ENCODE data around the gene DIS3L2. TPM values are rescaled to one million over a fixed set of nuclear protein-coding genes. Genes with fewer than 3 reads are reported as not detected.

DIS3L2 gene
- total and polyA plus RNA-seq, 3 experiments from 2014 or later: 16.4 to 29.5 (median 28.6) TPM

DNA sequence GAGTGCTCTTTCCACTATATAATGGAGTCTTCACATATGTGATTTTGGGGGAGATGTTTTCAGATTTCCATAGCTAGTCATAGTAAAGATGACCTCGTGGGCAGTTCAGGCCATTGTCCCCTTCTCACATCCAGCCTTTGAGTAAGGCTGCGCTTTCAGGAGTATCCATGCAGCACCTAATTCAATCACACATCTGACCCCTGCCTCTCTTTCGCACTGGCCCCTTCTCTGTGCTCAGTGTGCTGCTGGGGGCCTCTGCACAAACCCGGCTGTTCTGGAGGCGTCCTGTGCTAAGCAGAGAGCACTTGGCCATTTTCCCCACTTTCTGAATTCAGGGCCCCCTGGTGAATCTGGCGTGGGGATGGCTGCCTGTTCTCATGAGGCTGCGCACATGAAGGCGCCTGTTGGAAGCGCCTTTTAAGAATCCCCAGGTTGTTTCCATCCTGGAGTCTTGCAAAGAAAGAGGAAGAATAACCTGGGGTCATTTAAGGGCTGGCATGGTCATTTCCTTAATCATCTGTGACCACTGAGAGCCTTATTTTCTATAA, 321.1 kb downstream of the DIS3L2 start:
- H3K27me3 Mint-ChIP-seq: no peaks in the 10 kb centered on the region
- no peaks in the 10 kb centered on the region for H3K36me3 ChIP-seq (ENCODE audit: insufficient read depth, low read length)
- peaks cover 5 to 20% (median 10%) of the 10 kb centered on the region in 3 donors for H3K4me1 Mint-ChIP-seq
- no peak overlapping the region for H3K4me3 Mint-ChIP-seq
- peaks cover 13 to 34% (median 16%) of the 10 kb centered on the region in 3 donors for H3K36me3 Mint-ChIP-seq
- H3K4me1 ChIP-seq (ENCODE audit: insufficient read depth, low read length): peaks cover 18% of the 10 kb centered on the region
- DNase-seq: no peak
- H3K27ac ChIP-seq (ENCODE audit: low read depth, low read length): no peak overlapping the region
- POLR2A ChIA-PET: no interaction called here
- H3K4me3 ChIP-seq (ENCODE audit: low read length): no peak overlapping the region
- H3K27ac Mint-ChIP-seq: peak overlapping the region in 1 of 8 donors; percentile 38
- no peaks in the 10 kb centered on the region for H3K9me3 ChIP-seq (ENCODE audit: low read length)
- CTCF ChIA-PET: interaction anchor here (1.5 to 2.3 kb wide), 2 partner anchors 10 to 33 kb away, joined by 3 to 9 read pairs; no protein-coding TSS in a partner anchor
- H3K9me3 Mint-ChIP-seq: peaks cover 0 to 4% (median 0%) of the 10 kb centered on the region in 5 donors
- H3K27me3 ChIP-seq (ENCODE audit: insufficient read depth, low read length, poor library complexity, severe bottlenecking): no peaks in the 10 kb centered on the region

DNA sequence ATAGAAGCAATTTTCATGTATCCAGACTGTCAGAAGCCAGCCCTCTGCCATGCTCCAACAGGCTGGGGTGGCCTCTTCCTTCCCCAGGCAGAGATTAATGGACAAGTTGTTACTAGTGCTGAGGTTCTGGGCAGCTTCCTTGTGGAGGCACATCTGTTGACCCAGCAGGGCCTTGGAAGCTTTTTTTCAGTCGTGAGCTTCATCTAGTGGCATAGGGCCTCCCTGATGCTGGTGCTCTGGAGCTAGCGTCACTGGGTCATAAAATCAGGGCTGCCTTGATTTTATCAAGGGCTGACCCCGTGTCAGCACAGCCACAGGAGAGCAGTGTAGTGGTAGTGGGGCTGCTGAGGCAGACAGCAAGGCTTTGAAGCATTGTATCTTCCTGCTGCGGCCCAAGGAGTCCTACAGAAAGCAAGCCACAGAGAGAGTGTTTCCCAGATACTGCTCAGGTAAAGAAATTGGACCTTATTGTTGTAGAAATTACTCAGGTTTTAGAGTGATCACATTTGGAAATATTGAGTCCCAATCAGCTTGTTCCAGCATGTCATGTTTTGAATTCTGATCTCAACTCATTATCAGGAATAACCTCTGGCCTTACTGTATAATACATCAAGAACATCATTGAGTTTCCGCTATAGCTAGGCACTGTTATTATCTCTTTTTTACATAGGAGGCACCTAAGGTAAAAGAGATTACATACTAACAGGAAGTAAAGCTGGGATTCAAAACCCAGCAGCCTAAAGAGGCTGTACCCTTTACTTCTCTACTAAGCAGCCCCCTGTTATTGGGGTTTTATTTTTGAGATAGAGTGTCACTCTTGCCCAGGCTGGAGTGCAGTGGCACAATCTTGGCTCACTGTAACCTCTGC, 324.7 kb downstream of the DIS3L2 start:
- Mint-ChIP-seq H3K4me1 (peaks cover 5 to 20% (median 10%) of the 10 kb centered on the region in 3 donors), H3K27ac (peak overlapping the region in 3 of 8 donors; percentile 30 to 82 (median 48)), H3K36me3 (peaks cover 0 to 22% (median 13%) of the 10 kb centered on the region in 3 donors), H3K27me3 (no peaks in the 10 kb centered on the region), H3K4me3 (no peak overlapping the region), H3K9me3 (no peaks in the 10 kb centered on the region)
- H3K27me3 ChIP-seq (ENCODE audit: insufficient read depth, low read length, poor library complexity, severe bottlenecking): no peaks in the 10 kb centered on the region
- POLR2A ChIA-PET: no interaction called here
- no peaks in the 10 kb centered on the region for H3K36me3 ChIP-seq (ENCODE audit: insufficient read depth, low read length)
- no peak overlapping the region for H3K27ac ChIP-seq (ENCODE audit: low read depth, low read length)
- CTCF ChIA-PET: interaction anchor here (1.3 to 1.5 kb wide), 2 partner anchors 30 to 40 kb away, joined by 4 to 8 read pairs; no protein-coding TSS in a partner anchor
- peaks cover 18% of the 10 kb centered on the region for H3K4me1 ChIP-seq (ENCODE audit: insufficient read depth, low read length)
- no peak overlapping the region for H3K4me3 ChIP-seq (ENCODE audit: low read length)
- no peaks in the 10 kb centered on the region for H3K9me3 ChIP-seq (ENCODE audit: low read length)
- peak in 1 of 5 donors; percentile 26 for DNase-seq

DNA sequence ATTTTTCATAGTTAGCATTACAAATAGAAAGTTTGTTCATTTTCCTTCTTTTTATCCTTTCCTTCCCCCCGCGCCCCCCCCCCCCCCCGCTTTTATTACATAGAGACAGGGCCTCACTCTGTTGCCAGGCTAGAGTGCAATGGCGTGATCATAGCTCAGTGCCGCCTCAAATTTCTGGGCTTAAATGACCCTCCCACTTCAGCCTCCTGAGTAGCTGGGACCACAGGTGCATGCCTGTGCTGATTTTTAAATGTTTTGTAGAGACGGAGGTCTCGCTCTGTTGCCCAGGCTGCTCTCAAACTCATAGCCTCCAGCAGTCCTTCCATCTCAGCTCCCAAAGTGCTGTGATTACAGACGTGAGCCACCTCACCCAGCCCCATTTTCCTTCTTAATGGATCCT, 325.8 kb downstream of the DIS3L2 start:
- Mint-ChIP-seq H3K27ac (peak overlapping the region in 2 of 8 donors; percentile 29 to 46), H3K4me1 (peaks cover 8 to 20% (median 10%) of the 10 kb centered on the region in 3 donors), H3K9me3 (no peaks in the 10 kb centered on the region), H3K27me3 (no peaks in the 10 kb centered on the region), H3K36me3 (peaks cover 0 to 17% (median 13%) of the 10 kb centered on the region in 3 donors), H3K4me3 (no peak overlapping the region)
- no peaks in the 10 kb centered on the region for H3K27me3 ChIP-seq (ENCODE audit: insufficient read depth, low read length, poor library complexity, severe bottlenecking)
- H3K4me1 ChIP-seq (ENCODE audit: insufficient read depth, low read length): peaks cover 21% of the 10 kb centered on the region
- ChIA-PET CTCF (interaction anchor here (1.5 kb wide), 1 partner anchor 29 kb away, joined by 8 read pairs; no protein-coding TSS in a partner anchor), POLR2A (no interaction called here)
- H3K9me3 ChIP-seq (ENCODE audit: low read length): no peaks in the 10 kb centered on the region
- no peak for DNase-seq
- H3K4me3 ChIP-seq (ENCODE audit: low read length): no peak overlapping the region
- H3K36me3 ChIP-seq (ENCODE audit: insufficient read depth, low read length): no peaks in the 10 kb centered on the region
- H3K27ac ChIP-seq (ENCODE audit: low read depth, low read length): no peak overlapping the region

- POLR2A ChIA-PET: no interaction called here
- H3K36me3 Mint-ChIP-seq: peaks cover 0 to 18% (median 11%) of the 10 kb centered on the region in 3 donors
- no peaks in the 10 kb centered on the region for H3K36me3 ChIP-seq (ENCODE audit: insufficient read depth, low read length)
Measured at GRCh38 chr2:232288489-232289030, 327.0 kb downstream of the DIS3L2 start.

GRCh38 chr2:232290668-232291067, 329.2 kb downstream of the DIS3L2 start:
- Mint-ChIP-seq H3K9me3 (no peaks in the 10 kb centered on the region), H3K4me3 (no peak overlapping the region), H3K36me3 (peaks cover 0 to 19% (median 11%) of the 10 kb centered on the region in 3 donors), H3K27me3 (no peaks in the 10 kb centered on the region), H3K4me1 (peaks cover 7 to 10% (median 9%) of the 10 kb centered on the region in 3 donors), H3K27ac (no peak overlapping the region)
- H3K36me3 ChIP-seq (ENCODE audit: insufficient read depth, low read length): no peaks in the 10 kb centered on the region
- H3K27ac ChIP-seq (ENCODE audit: low read depth, low read length): no peak overlapping the region
- no peaks in the 10 kb centered on the region for H3K9me3 ChIP-seq (ENCODE audit: low read length)
- H3K4me1 ChIP-seq (ENCODE audit: insufficient read depth, low read length): peaks cover 16% of the 10 kb centered on the region
- POLR2A ChIA-PET: no interaction called here
- CTCF ChIA-PET: interaction anchor here (1.0 to 4.1 kb wide), 4 partner anchors 25 to 35 kb away, joined by 3 to 20 read pairs (median 12); no protein-coding TSS in a partner anchor
- no peak overlapping the region for H3K4me3 ChIP-seq (ENCODE audit: low read length)
- H3K27me3 ChIP-seq (ENCODE audit: insufficient read depth, low read length, poor library complexity, severe bottlenecking): no peaks in the 10 kb centered on the region
- no peak for DNase-seq

More at GRCh38 chr2:232288489-232289030, 327.0 kb downstream of the DIS3L2 start:
- Mint-ChIP-seq H3K4me3 (no peak overlapping the region), H3K4me1 (peaks cover 13 to 17% (median 15%) of the 10 kb centered on the region in 3 donors), H3K9me3 (no peaks in the 10 kb centered on the region), H3K27ac (peak overlapping the region in 1 of 8 donors; percentile 0), H3K27me3 (no peaks in the 10 kb centered on the region)
- Histone ChIP-seq H3K27ac (ENCODE audit: low read depth, low read length) (no peak overlapping the region), H3K9me3 (ENCODE audit: low read length) (no peaks in the 10 kb centered on the region), H3K4me3 (ENCODE audit: low read length) (no peak overlapping the region), H3K4me1 (ENCODE audit: insufficient read depth, low read length) (peaks cover 27% of the 10 kb centered on the region), H3K27me3 (ENCODE audit: insufficient read depth, low read length, poor library complexity, severe bottlenecking) (no peaks in the 10 kb centered on the region)
- CTCF ChIA-PET: interaction anchor here (1.1 to 4.1 kb wide), 2 partner anchors 27 to 37 kb away, joined by 4 to 20 read pairs; no protein-coding TSS in a partner anchor
- DNase-seq: no peak

DNA sequence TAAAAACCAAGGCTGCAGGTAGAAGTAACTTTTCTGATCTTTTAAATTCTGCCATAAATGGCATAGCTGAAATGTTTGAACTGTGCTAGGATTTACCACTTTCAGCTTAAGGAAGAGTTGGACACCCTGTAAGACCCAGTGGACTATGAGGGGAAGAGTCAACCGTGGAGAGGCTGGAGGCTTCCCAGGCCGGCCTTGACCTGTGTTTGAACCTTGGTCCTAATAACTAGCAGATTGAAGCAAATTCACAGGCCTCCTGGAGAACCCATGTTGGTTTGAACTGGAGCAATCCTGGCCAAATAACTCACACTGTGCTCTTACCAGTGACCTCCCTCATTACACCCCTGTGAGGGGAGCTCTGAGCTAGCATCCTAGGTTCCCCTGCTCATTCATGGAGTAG, 329.8 kb downstream of the DIS3L2 start:
- ChIA-PET POLR2A (no interaction called here), CTCF (interaction anchor here (1.2 to 4.1 kb wide), 3 partner anchors 24 to 34 kb away, joined by 5 to 20 read pairs (median 19); no protein-coding TSS in a partner anchor)
- Mint-ChIP-seq H3K27ac (no peak overlapping the region), H3K27me3 (no peaks in the 10 kb centered on the region), H3K9me3 (no peaks in the 10 kb centered on the region), H3K4me1 (peaks cover 5 to 10% (median 7%) of the 10 kb centered on the region in 3 donors), H3K4me3 (no peak overlapping the region), H3K36me3 (peaks cover 0 to 19% (median 11%) of the 10 kb centered on the region in 3 donors)
- Histone ChIP-seq H3K9me3 (ENCODE audit: low read length) (no peaks in the 10 kb centered on the region), H3K27ac (ENCODE audit: low read depth, low read length) (no peak overlapping the region), H3K27me3 (ENCODE audit: insufficient read depth, low read length, poor library complexity, severe bottlenecking) (no peaks in the 10 kb centered on the region), H3K36me3 (ENCODE audit: insufficient read depth, low read length) (no peaks in the 10 kb centered on the region), H3K4me3 (ENCODE audit: low read length) (no peak overlapping the region), H3K4me1 (ENCODE audit: insufficient read depth, low read length) (peaks cover 9% of the 10 kb centered on the region)
- DNase-seq: no peak

DNA sequence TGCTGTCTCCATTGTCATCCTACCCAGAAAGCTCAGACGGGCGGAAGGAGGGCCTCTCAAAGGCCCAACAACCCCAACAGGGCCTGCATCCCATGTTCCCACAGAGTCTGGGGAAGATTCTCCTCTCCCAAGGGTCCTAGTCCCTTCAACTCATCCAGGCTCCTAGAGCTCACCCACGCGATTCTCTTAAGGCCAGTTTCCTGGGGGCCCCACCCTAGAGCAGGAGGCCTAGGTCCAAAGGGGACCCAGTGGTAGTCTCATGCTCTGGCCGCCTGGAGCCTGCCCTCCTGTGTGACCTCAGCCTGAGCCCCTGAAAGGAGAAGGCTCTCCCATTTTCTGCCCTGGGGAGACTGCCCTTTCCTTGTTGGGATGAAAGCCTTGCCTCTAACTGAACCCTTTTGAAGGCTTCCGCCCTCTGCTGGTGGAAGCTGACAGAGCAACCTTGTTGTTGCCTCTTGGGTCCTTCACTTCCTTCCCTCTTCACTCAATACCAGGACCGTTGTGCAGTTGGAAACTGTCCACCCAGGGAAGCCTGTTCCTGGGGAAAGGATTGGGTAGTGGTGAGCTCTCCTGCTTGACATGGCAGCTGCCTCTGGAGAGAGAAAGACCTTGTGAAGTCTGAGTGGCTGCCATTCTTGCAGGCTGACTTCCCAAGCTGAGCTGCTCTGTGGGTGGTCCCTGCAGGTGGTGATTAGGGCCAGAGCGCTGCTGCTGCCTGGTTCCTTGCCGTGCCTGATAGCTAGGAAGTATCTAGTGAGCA, 331.1 kb downstream of the DIS3L2 start:
- Mint-ChIP-seq H3K4me1 (peaks cover 5 to 10% (median 7%) of the 10 kb centered on the region in 3 donors), H3K4me3 (no peak overlapping the region), H3K27me3 (no peaks in the 10 kb centered on the region), H3K36me3 (peaks cover 0 to 19% (median 11%) of the 10 kb centered on the region in 3 donors), H3K27ac (peak overlapping the region in 3 of 8 donors; percentile 20 to 60 (median 59)), H3K9me3 (no peaks in the 10 kb centered on the region)
- peak in 3 of 5 donors; percentile 15 to 58 (median 32) for DNase-seq
- H3K9me3 ChIP-seq (ENCODE audit: low read length): no peaks in the 10 kb centered on the region
- H3K4me1 ChIP-seq (ENCODE audit: insufficient read depth, low read length): peaks cover 9% of the 10 kb centered on the region
- no peak overlapping the region for H3K27ac ChIP-seq (ENCODE audit: low read depth, low read length)
- CTCF ChIA-PET: interaction anchor here (0.9 to 2.7 kb wide), 12 partner anchors 10 to 392 kb away, joined by 3 to 19 read pairs (median 4); no protein-coding TSS in a partner anchor
- POLR2A ChIA-PET: no interaction called here
- H3K36me3 ChIP-seq (ENCODE audit: insufficient read depth, low read length): no peaks in the 10 kb centered on the region
- no peak overlapping the region for H3K4me3 ChIP-seq (ENCODE audit: low read length)
- H3K27me3 ChIP-seq (ENCODE audit: insufficient read depth, low read length, poor library complexity, severe bottlenecking): no peaks in the 10 kb centered on the region

All from CD8-positive, alpha-beta memory T cell (primary cell).